NCI-H1694 treated with DMSO at 0.1 percent for 48 hours (cell line): Measurements from ENCODE around the gene PPM1M.

Experiments used
- DNase-seq: peaks from one replicate; lab custom pipeline; 2025; lab: John Stamatoyannopoulos, UW

Gene PPM1M

DNA sequence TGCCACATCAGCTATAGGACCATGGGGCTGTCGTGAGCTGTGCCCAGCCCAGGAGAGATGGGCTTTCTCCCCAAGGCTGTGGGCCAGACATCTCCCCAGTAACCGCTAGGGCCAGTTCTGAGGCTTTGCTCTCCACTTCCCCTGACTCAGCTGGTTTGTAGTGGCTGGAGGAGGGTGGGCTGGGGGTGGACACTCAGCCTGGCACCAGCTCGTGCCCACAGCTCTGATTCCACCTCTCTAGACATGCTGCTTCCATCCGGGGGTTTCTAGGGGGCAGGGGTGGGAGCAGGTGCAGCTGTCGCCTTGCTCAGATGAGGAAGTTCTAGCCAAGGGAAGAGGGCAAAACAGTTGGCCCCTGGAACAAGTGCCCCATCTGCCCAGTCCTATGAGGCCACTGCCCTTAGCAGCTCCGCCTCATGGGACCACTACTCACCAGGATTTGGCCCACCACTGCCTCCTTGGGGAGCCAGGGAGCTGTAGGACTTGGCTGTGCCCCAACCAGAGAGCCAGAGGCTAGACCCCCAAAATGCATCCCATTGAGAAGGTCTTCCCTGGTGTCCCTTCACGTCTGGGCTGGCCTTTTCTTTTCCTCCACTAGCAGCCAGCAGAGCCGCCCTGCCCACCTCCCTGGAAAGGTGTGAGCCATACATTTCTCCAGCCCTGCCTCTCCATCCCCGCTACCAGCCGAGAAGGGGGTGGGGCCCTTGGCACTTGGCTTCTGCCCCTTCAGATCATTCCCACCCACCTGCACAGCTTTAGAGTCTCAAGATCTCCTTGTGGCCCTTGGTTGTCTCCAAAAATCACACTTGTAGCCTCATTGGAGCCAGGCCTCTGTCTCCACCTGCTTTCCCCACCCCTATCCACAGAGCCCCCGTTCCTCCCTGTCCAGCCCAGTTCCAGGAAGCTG is 51.9 kb downstream of the PPM1M start:
- no peak for DNase-seq

DNA sequence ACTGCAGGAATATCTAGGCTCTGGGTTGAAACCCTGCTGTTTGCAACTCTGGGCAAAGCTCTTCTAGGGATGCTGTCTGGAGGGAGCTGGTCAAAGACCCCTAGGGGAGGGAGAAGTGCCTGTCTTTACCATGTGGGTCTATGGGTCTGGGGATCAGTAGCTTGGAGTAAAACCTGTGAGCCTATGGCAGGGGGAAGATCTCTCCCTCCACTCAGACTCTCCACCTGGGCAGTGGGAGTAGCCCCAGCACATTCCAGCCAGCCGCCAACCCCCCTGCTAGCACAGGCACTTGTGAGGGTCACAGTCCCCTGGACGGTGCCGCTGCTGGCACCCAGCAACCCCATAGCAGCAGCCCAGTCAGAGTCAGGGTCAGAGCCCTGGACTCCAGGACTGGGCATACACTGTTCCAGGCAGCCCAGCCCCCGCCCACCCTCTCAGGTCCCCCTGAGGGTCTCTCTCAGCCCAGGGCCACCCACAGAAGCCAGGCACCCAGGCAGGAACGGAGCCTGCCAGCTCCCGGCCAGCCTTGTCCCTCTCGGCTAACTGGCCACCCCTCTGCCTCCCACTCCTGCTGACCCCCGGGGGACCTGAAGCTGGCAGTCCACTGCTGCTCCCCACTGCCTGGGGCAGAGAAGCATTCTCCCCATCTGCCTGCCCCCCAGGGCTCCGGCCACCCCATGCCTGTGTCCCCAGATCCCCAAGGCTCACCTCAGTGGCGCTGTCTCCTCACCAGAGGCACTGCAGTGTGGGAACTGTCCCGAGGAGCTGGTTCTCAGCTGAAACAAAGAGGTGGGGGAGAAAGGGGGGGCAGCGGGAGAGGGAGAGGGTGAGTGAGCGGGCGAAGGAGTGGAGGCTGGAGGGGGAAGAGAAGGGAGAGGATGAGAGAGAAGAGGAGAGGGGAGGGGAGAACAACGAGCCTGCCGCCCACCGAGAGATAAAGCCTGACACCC is 52.9 kb downstream of the PPM1M start:
- no peak for DNase-seq

DNA sequence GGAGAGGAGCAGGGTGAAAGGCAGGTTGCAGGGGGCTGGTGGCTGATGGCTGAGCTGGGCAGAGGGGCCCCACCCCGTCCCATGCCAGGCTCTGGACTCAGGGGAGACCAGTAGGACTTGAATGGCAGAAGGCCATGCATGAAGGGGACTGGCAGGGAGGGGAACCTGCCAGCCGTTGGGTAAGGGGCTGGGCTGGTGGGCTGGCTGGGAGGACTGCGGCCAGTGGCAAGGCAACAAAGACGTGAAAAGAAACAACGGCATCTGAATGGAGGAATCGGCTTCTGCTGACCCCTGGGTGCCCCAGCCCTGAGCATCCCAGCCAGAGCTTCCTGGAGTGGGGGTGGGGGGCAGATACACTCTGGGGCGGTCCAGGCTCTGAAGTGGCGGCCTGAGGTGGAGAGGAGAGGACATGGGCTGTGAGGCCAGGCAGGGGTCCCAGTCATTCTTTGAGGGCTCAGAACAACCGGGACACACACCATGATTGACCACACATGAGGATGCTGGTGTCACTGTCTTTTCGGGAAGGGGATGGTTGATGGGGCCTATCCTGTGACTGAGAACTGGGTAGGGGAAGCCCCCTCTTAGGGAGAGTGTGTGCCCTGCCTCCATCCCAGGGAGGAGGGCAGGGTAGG is 53.8 kb downstream of the PPM1M start:
- no peak for DNase-seq
